ENCODE data around the gene SH3PXD2A. TPM values are rescaled to one million over a fixed set of nuclear protein-coding genes. Genes with fewer than 3 reads are reported as not detected.

SH3PXD2A gene
- total RNA-seq, 1 experiment from 2014 or later: 4.5 TPM

GRCh38 chr10:103720328-103720963, 134.9 kb downstream of the SH3PXD2A start:
- Mint-ChIP-seq H3K4me1 (peaks cover 10 to 23% of the 10 kb centered on the region in 2 experiments), H3K36me3 (ENCODE audit: insufficient read depth in 1 of 3, low read depth in 3 of 3) (no peaks in the 10 kb centered on the region; a peak in 1 of 7 replicates), H3K4me3 (no peak overlapping the region), H3K27me3 (ENCODE audit: low read depth) (no peaks in the 10 kb centered on the region; the same call in 1 of the 2 replicates), H3K27ac (peak overlapping the region; percentile 59 to 82 (median 80); a peak in 3 of 7 replicates), H3K9me3 (no peaks in the 10 kb centered on the region; a peak in 1 of 5 replicates)
- no peak overlapping the region for H2BK120ac ChIP-seq (ENCODE audit: low read depth, low read length, poor library complexity, severe bottlenecking)
- no peaks in the 10 kb centered on the region for H3K79me2 ChIP-seq (ENCODE audit: insufficient read depth, low read length)
- H2BK15ac ChIP-seq (ENCODE audit: low read depth, low read length): no peak overlapping the region
- WGBS (ENCODE audit: extremely low coverage, insufficient read length, low lambda C conversion rate): no CpG with 5 or more reads among the region's 17 CpGs
- no peak overlapping the region for H3K23ac ChIP-seq (ENCODE audit: insufficient read length, low read depth, low read length)
- no peak for DNase-seq
- no peak overlapping the region for H3K9ac ChIP-seq (ENCODE audit: extremely low read depth, insufficient read length, low read length)
- H3K18ac ChIP-seq (ENCODE audit: insufficient read length, low read depth, low read length): no peak overlapping the region
- H2AK5ac ChIP-seq (ENCODE audit: insufficient read length, low read length): no peak overlapping the region
- no peak overlapping the region for H2BK12ac ChIP-seq (ENCODE audit: insufficient read length, low read depth, low read length)
- no peaks in the 10 kb centered on the region for H3K9me3 ChIP-seq (ENCODE audit: control insufficient read depth, low read depth, low read length)
- H2BK20ac ChIP-seq (ENCODE audit: low read depth, low read length, poor library complexity, severe bottlenecking): no peak overlapping the region
- no peaks in the 10 kb centered on the region for H3K23me2 ChIP-seq (ENCODE audit: insufficient read length, low read depth, low read length, poor library complexity, severe bottlenecking)
- no peak overlapping the region; the same call in 1 of the 2 replicates for H3K14ac ChIP-seq (ENCODE audit: insufficient read depth, low read length)
- no peak overlapping the region for H4K8ac ChIP-seq (replicated peaks; ENCODE audit: insufficient read length, low read depth, low read length)
- H3K79me1 ChIP-seq (ENCODE audit: insufficient read depth, low read depth, low read length, poor library complexity, severe bottlenecking): no peaks in the 10 kb centered on the region
- H3K4me2 ChIP-seq (ENCODE audit: insufficient read depth, insufficient read length, low read length): no peak overlapping the region
- H3K56ac ChIP-seq (ENCODE audit: insufficient read length, low read depth, low read length): no peak overlapping the region
- H3K4ac ChIP-seq (ENCODE audit: low read depth, low read length): no peak overlapping the region
- no peaks in the 10 kb centered on the region for H4K20me1 ChIP-seq (ENCODE audit: control insufficient read depth, insufficient read depth, insufficient read length)
- no peak overlapping the region for H3T11ph ChIP-seq (ENCODE audit: low read length)
- no peak overlapping the region for H4K91ac ChIP-seq (ENCODE audit: insufficient read length, low read depth, low read length)
- H3K4me1 ChIP-seq (ENCODE audit: insufficient read depth, low read length): no peaks in the 10 kb centered on the region
- H4K5ac ChIP-seq (ENCODE audit: insufficient read length, low read depth, low read length): no peak overlapping the region
- no peak for TF ChIP-seq CTCF (conservative IDR thresholded peaks at IDR 0.05)
- no peaks in the 10 kb centered on the region for H3K27me3 ChIP-seq (ENCODE audit: insufficient read depth, low read length)
- H2AFZ ChIP-seq (ENCODE audit: low read length): no peak overlapping the region
- H3K27ac ChIP-seq (ENCODE audit: insufficient read length, low read depth, low read length): no peak overlapping the region
- no peak overlapping the region for H2BK5ac ChIP-seq (ENCODE audit: insufficient read length, low read length)

Data from H9 (cell line).